Activated B cell treated with CpG ODN at 0.5 μM for 24 hours (primary cell): ENCODE data around the gene SPINK2. TPM values are rescaled to one million over a fixed set of nuclear protein-coding genes. Genes with fewer than 3 reads are reported as not detected.

Experiments used
- ATAC-seq: fragments of 200-7000 bp; cut with Tn5 transposase; one replicate; pipeline ENCODE4 v1.10.0; 2021; ENCODE audit warnings: low read depth, mild to moderate bottlenecking, moderate library complexity
- CTCF ChIA-PET: fragments of 350-600 bp; sonication (Branson Sonifier 250); formaldehyde crosslinking; loops from one replicate; lab custom pipeline; 2021; ENCODE audit warnings: antibody characterized with exemption; lab: Charles Lee
- POLR2A ChIA-PET: fragments of 350-600 bp; sonication (Branson Sonifier 250); formaldehyde crosslinking; loops from one replicate; lab custom pipeline; 2021; ENCODE audit warnings: antibody characterized with exemption; lab: Charles Lee
- DNase-seq: peaks from one replicate; pipeline ENCODE4 v3.0.0; 2022
- H3K27ac Mint-ChIP-seq: one replicate; pipeline ENCODE4 v1.8.0; 2020; ENCODE audit warnings: mixed read lengths
- H3K27me3 Mint-ChIP-seq: one replicate; pipeline ENCODE4 v1.8.0; 2021; ENCODE audit warnings: mixed read lengths
- H3K36me3 Mint-ChIP-seq: one replicate; pipeline ENCODE4 v1.8.0; 2021; ENCODE audit warnings: low read depth, mixed read lengths
- H3K4me1 Mint-ChIP-seq: one replicate; pipeline ENCODE4 v1.8.0; 2021; ENCODE audit warnings: mixed read lengths
- H3K4me3 Mint-ChIP-seq: one replicate; pipeline ENCODE4 v1.8.0; 2020; ENCODE audit warnings: mild to moderate bottlenecking, mixed read lengths
- H3K9me3 Mint-ChIP-seq: one replicate; pipeline ENCODE4 v1.8.0; 2020; ENCODE audit warnings: mixed read lengths
- CTCF ChIP-seq: fragments of 200-600 bp; IDR thresholded peaks from one replicate; pipeline ENCODE4 v1.8.0; 2022; ENCODE audit warnings: antibody characterized with exemption, mild to moderate bottlenecking
- intact Hi-C: fragments of 100-400 bp; cut with micrococcal nuclease; formaldehyde crosslinking; loops from one replicate; pipeline ENCODE4 v1.15.1; 2024
- total RNA-seq: library from RNA; stranded (reverse); gene quantifications from 2 replicates; pipeline ENCODE4 v1.2.3, GENCODE V29; 2022

The SPINK2 gene
- total RNA-seq, 1 donor from 2014 or later: not detected

DNA sequence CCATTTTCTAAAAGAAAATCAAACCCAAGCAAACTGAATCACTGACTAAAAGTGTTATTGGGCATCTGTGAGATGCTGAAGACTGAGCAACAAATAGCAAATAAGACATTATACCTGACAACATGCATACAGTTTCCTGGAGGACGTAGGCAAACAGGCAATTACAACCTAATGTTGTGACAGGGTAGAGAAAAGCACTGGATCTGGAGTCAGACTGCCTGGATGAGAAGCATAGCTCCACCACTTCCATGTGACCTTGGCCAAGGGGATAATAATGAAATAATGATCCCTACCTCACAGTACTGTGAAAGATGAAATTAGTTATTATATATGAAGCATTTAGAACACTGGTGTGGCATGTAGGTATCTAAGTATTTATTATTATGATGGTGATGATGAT, 2.7 kb downstream of the SPINK2 start:
- ATAC-seq (no peak), DNase-seq (no peak)
- intact Hi-C loops: loop anchor here (1.0 to 5.0 kb wide), 3 partner anchors 18 to 1421 kb away; partner anchors contain the start of genes PAICS and TMEM165
- no peak for TF ChIP-seq CTCF
- H3K27me3 Mint-ChIP-seq: no peaks in the 10 kb centered on the region
- ChIA-PET POLR2A (interaction anchor here (0.6 kb wide), 1 partner anchor 23 kb away, joined by 4 read pairs; no protein-coding TSS in a partner anchor), CTCF (no interaction called here)
- H3K9me3 Mint-ChIP-seq: no peaks in the 10 kb centered on the region
- no peaks in the 10 kb centered on the region for H3K36me3 Mint-ChIP-seq
- peaks cover 31% of the 10 kb centered on the region for H3K4me1 Mint-ChIP-seq
- H3K27ac Mint-ChIP-seq: no peak overlapping the region
- no peak overlapping the region for H3K4me3 Mint-ChIP-seq

- POLR2A ChIA-PET: interaction anchor here (0.6 to 0.7 kb wide), 2 partner anchors 14 to 24 kb away, joined by 4 to 5 read pairs; no protein-coding TSS in a partner anchor
- Mint-ChIP-seq H3K9me3 (no peaks in the 10 kb centered on the region), H3K4me1 (peaks cover 31% of the 10 kb centered on the region), H3K27me3 (no peaks in the 10 kb centered on the region), H3K27ac (peak overlapping the region; percentile 59), H3K36me3 (no peaks in the 10 kb centered on the region), H3K4me3 (peak overlapping the region; percentile 16)
- CTCF ChIA-PET: no interaction called here
- DNase-seq (no peak), ATAC-seq (peak; percentile 62)
- TF ChIP-seq CTCF: no peak
- intact Hi-C loops: loop anchor here (1.0 to 5.0 kb wide), 3 partner anchors 19 to 1421 kb away; partner anchors contain the start of genes PAICS and TMEM165
Measured at GRCh38 chr4:56817840-56818491, 3.5 kb downstream of the SPINK2 start.

DNA sequence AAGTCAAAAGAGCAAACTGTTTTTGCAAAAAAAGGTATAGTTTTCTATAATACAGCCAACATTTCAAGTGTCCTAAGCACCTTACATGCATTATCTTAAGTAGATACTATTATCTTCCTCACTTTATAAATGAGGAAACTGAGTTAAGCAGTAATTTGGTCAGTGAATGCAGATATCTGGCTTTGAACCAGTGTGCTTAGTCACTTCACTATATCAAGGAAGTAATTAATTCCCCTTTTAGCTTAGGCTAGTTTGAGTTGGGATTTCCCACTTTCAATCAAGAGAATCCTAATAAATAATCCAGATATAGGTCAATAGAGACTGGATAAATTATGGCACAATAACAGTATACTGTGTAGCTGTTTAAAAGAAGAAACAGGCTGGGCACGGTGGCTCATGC, 14.8 kb downstream of the SPINK2 start:
- intact Hi-C loops: no loop called here

GRCh38 chr4:56804551-56804950, 16.9 kb downstream of the SPINK2 start:
- CTCF ChIA-PET: interaction anchor here (0.7 to 1.6 kb wide), 3 partner anchors 229 to 381 kb away, joined by 3 to 6 read pairs (median 4); no protein-coding TSS in a partner anchor
- H3K4me3 Mint-ChIP-seq: no peak overlapping the region
- peaks cover 25% of the 10 kb centered on the region for H3K4me1 Mint-ChIP-seq
- H3K27me3 Mint-ChIP-seq: no peaks in the 10 kb centered on the region
- ATAC-seq (no peak), DNase-seq (no peak)
- H3K27ac Mint-ChIP-seq: no peak overlapping the region
- no peak for TF ChIP-seq CTCF
- intact Hi-C loops: loop anchor here (5.0 kb wide), 2 partner anchors 297 to 317 kb away; partner anchors contain the start of gene ARL9
- peaks cover 6% of the 10 kb centered on the region for H3K36me3 Mint-ChIP-seq
- POLR2A ChIA-PET: no interaction called here
- H3K9me3 Mint-ChIP-seq: no peaks in the 10 kb centered on the region

More for the DNA sequence above, 14.8 kb downstream of the SPINK2 start:
- Mint-ChIP-seq H3K4me3 (no peak overlapping the region), H3K27me3 (no peaks in the 10 kb centered on the region), H3K9me3 (no peaks in the 10 kb centered on the region), H3K4me1 (peaks cover 15% of the 10 kb centered on the region), H3K36me3 (no peaks in the 10 kb centered on the region), H3K27ac (no peak overlapping the region)
- no peak for ATAC-seq
- ChIA-PET POLR2A (interaction anchor here (1.3 kb wide), 1 partner anchor 14 kb away, joined by 3 read pairs; the partner anchor contains the start of gene SPINK2), CTCF (interaction anchor here (1.8 to 2.1 kb wide), 2 partner anchors 231 to 381 kb away, joined by 4 to 5 read pairs; no protein-coding TSS in a partner anchor)
- no peak for TF ChIP-seq CTCF
- no peak for DNase-seq

DNA sequence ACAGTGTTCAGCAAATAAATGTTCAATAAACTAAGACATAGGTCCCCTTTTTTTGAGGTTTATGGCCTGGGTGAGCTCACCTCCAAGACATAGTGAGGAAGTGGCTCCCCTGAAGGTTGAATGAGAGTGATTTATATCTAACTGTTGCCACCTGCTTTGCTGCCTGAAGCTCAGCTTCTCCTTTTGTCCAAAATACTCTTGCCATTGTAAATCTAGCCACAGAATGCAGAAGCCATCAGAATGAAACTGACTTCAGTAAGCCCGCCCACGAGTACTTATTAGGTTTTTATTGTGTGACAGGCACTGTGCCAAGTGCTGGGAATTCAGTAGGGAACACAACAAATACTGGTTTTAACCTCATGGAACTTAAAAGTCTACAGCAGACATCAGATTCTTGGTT, 18.0 kb downstream of the SPINK2 start:
- DNase-seq: no peak
- peak; percentile 12 for ATAC-seq
- Mint-ChIP-seq H3K4me3 (no peak overlapping the region), H3K4me1 (peaks cover 28% of the 10 kb centered on the region), H3K27me3 (no peaks in the 10 kb centered on the region), H3K36me3 (peaks cover 6% of the 10 kb centered on the region), H3K9me3 (no peaks in the 10 kb centered on the region), H3K27ac (no peak overlapping the region)
- no peak for TF ChIP-seq CTCF
- POLR2A ChIA-PET: interaction anchor here (0.9 to 1.0 kb wide), 2 partner anchors 336 to 368 kb away, joined by 3 read pairs; partner anchors contain the start of genes PPAT and SRP72
- CTCF ChIA-PET: interaction anchor here (1.3 to 1.6 kb wide), 2 partner anchors 227 to 378 kb away, joined by 4 to 6 read pairs; no protein-coding TSS in a partner anchor
- intact Hi-C loops: loop anchor here (5.0 kb wide), 2 partner anchors 296 to 316 kb away; partner anchors contain the start of gene ARL9
